K562 (cell line): ENCODE results near the gene CD74. TPM values are rescaled to one million over a fixed set of nuclear protein-coding genes. Genes with fewer than 3 reads are reported as not detected.

Source experiments
- ATAC-seq: fragments of 200-7000 bp; cut with Tn5 transposase; 3 replicates; pipeline ENCODE4 v1.9.1; 2020; ENCODE audit warnings: moderate library complexity
- BruUV-seq: library from RNA; stranded (reverse); fragments of 400-500 nt; replicated peaks from 2 replicates; lab custom pipeline; 2021; lab: Mats Ljungman, UMichigan
- CTCF ChIA-PET: fragments of 300-600 bp; formaldehyde crosslinking; extraction: SDS; loops from one replicate; lab custom pipeline; 2021; ENCODE audit warnings: low intra/inter-chr PET ratio; lab: Yijun Ruan, JAX
- POLR2A ChIA-PET: fragments of 300-600, 350-650 bp; sonication (Branson Sonifier 250); formaldehyde crosslinking; extraction: SDS; loops from one replicate; lab custom pipeline; 2021; ENCODE audit warnings: antibody characterized with exemption, inconsistent platforms; lab: Yijun Ruan, JAX
- DNase-seq, 4 experiments: peaks; one replicate each; pipeline versions ENCODE4 v3.0.0 to v3.0.0-alpha.2; 2011 to 2018; ENCODE audit warnings: low spot score in 3 of 4, mixed read lengths in 3 of 4; ENCODE audit errors: extremely low read depth in 1 of 4
- FAIRE-seq: peaks from 2 replicates; lab custom pipeline; 2011; peaks lifted over from hg19 to GRCh38; lab: Jason Lieb, UNC
- H2AFZ ChIP-seq: 2 replicates; pipeline ENCODE4 v1.6.0; 2011; ENCODE audit warnings: low read depth, low read length, control low read depth, inconsistent platforms
- H3K27ac ChIP-seq: fragments of 200-600 bp; 3 replicates; pipeline ENCODE4 v1.8.0; 2011; ENCODE audit warnings: low read depth, mild to moderate bottlenecking, control low read depth, inconsistent platforms, low read length, moderate library complexity, mixed read lengths; ENCODE audit errors: extremely low read depth
- H3K27me3 ChIP-seq, 2 experiments: fragments of 300-600 bp in 1 of 2; 2 replicates in 1 of 2; 3 replicates in 1 of 2; pipeline versions ENCODE4 v1.6.0 to v1.8.0; 2011; ENCODE audit warnings: inconsistent platforms in 2 of 2, low read length in 2 of 2, mild to moderate bottlenecking in 1 of 2, mixed read lengths in 1 of 2, moderate library complexity in 1 of 2; ENCODE audit not compliant: control insufficient read depth in 2 of 2, insufficient read depth in 2 of 2
- H3K36me3 ChIP-seq: fragments of 300-600 bp; 3 replicates; pipeline ENCODE4 v1.8.0; 2011; ENCODE audit warnings: mild to moderate bottlenecking, low read length, inconsistent platforms; ENCODE audit not compliant: control insufficient read depth, insufficient read depth
- H3K4me1 ChIP-seq, 2 experiments: fragments of 200-600 bp in 1 of 2; replicated peaks in 1 of 2; 2 replicates in 1 of 2; 3 replicates in 1 of 2; pipeline versions ENCODE4 v1.5.1 to v1.8.0; 2011; ENCODE audit warnings: inconsistent platforms in 2 of 2, low read length in 2 of 2, mild to moderate bottlenecking in 1 of 2, mixed read lengths in 1 of 2, moderate library complexity in 1 of 2; ENCODE audit not compliant: control insufficient read depth in 2 of 2, insufficient read depth in 2 of 2
- H3K4me2 ChIP-seq: 2 replicates; pipeline ENCODE4 v1.6.1; 2011; ENCODE audit warnings: low read length, control low read depth, inconsistent platforms, mixed read lengths; ENCODE audit not compliant: insufficient read depth
- H3K4me3 ChIP-seq: fragments of 200-600 bp; sonication (generic), shearing (Covaris generic); 2 replicates; pipeline ENCODE4 v1.5.1; 2016; ENCODE audit warnings: control low read depth, inconsistent platforms
- H3K79me2 ChIP-seq: fragments of 200-600 bp; 3 replicates; pipeline ENCODE4 v1.8.0; 2011; ENCODE audit warnings: low read length, inconsistent platforms; ENCODE audit not compliant: control insufficient read depth, insufficient read depth
- H3K9ac ChIP-seq, 2 experiments: 2 replicates each; pipeline versions ENCODE4 v1.6.0 to v1.6.1; 2011; ENCODE audit warnings: low read depth in 2 of 2, low read length in 2 of 2, control low read depth in 1 of 2, inconsistent platforms in 1 of 2, mild to moderate bottlenecking in 1 of 2, mixed read lengths in 1 of 2; ENCODE audit not compliant: insufficient read depth in 1 of 2
- H3K9me1 ChIP-seq: one replicate; pipeline ENCODE4 v1.6.0; 2011; ENCODE audit warnings: inconsistent platforms, mild to moderate bottlenecking, low read length, moderate library complexity; ENCODE audit not compliant: control insufficient read depth, insufficient read depth
- H3K9me3 ChIP-seq: replicated peaks from 2 replicates; pipeline ENCODE4 v1.5.1; 2011; ENCODE audit warnings: low read depth, low read length, inconsistent platforms; ENCODE audit not compliant: control insufficient read depth, insufficient read depth
- H4K20me1 ChIP-seq: replicated peaks from 2 replicates; pipeline ENCODE4 v1.6.1; 2011; ENCODE audit warnings: low read length, inconsistent platforms, mixed read lengths; ENCODE audit not compliant: control insufficient read depth, insufficient read depth
- DIDO1 ChIP-seq: fragments of 450-650 bp; IDR thresholded peaks from 2 replicates; pipeline ENCODE4 v1.6.1; 2016; ENCODE audit warnings: low read depth, missing biosample characterization, missing genetic modification characterization
- KLF6 ChIP-seq: fragments of 250-450 bp; sonication (Bioruptor Pico); IDR thresholded peaks from 2 replicates; pipeline ENCODE4 v1.4.0; 2020; ENCODE audit warnings: mild to moderate bottlenecking, moderate library complexity, borderline replicate concordance
- NFE2 ChIP-seq: IDR thresholded peaks from 2 replicates; pipeline ENCODE4 v1.6.1; 2014; ENCODE audit warnings: antibody characterized with exemption, low read depth
- PTRF ChIP-seq: fragments of 450-650 bp; IDR thresholded peaks from 2 replicates; pipeline ENCODE4 v1.6.1; 2016; ENCODE audit warnings: mild to moderate bottlenecking, missing genetic modification characterization, missing compliant biosample characterization
- SLC30A9 ChIP-seq: fragments of 250-450 bp; sonication (Bioruptor Pico); IDR thresholded peaks from 2 replicates; pipeline ENCODE4 v1.8.0; 2022; ENCODE audit warnings: mild to moderate bottlenecking, moderate library complexity
- ZBED1 ChIP-seq: IDR thresholded peaks from 2 replicates; pipeline ENCODE4 v1.6.1; 2014
- ZNF589 ChIP-seq: fragments of 200-800 bp; sonication (Bioruptor generic); IDR thresholded peaks from 2 replicates; pipeline ENCODE4 v1.6.1; 2016; ENCODE audit warnings: low read depth, missing genetic modification characterization, missing compliant biosample characterization
- WGBS: fragments of 100-300 bp; shearing (Covaris generic); methylation state at CpG from one replicate; pipeline ENCODE4 v1.1.6; 2016; ENCODE audit warnings: low coverage, mixed read lengths; ENCODE audit not compliant: insufficient coverage; ENCODE audit errors: missing lambda C conversion rate; 5-methylcytosine and 5-hydroxymethylcytosine counted together
- in situ Hi-C: fragments of 300-500 bp; cut with MboI; formaldehyde crosslinking; loops from 4 replicates; pipeline ENCODE4 v1.15.0; 2018; ENCODE audit warnings: inconsistent platforms, mixed read lengths
- intact Hi-C: fragments of 100-400 bp; cut with micrococcal nuclease; formaldehyde crosslinking; loops from 2 replicates; pipeline ENCODE4 v1.14.2; 2022
- polyA plus RNA-seq, 8 experiments: library from polyadenylated mRNA; depleted of rRNA in 4 of 8; stranded (reverse) in 5 of 8; unstranded in 3 of 8; fragments of >200 nt; fragmentation: Nextera tagmentation in 2 of 8; fragmentation: Illumina TruSeq in 1 of 8; extraction: Ambion mirVana in 2 of 8; extraction: Trizol in 1 of 8; gene quantifications; 2 replicates each; pipeline versions ENCODE4 v1.2.1 to v1.2.3, GENCODE V29; 2011 to 2014; ENCODE audit warnings: inconsistent platforms in 1 of 8, missing spikeins in 1 of 8
- total RNA-seq, 7 experiments: library from RNA; depleted of rRNA in 6 of 7; stranded (reverse); fragments of >200 nt in 6 of 7; fragmentation: Illumina TruSeq in 2 of 7; extraction: Trizol in 2 of 7; gene quantifications; 2 replicates each; pipeline versions ENCODE4 v1.2.1 to v1.2.3, GENCODE V29; 2011 to 2021; ENCODE audit warnings: low replicate concordance in 1 of 7
- TF ChIP-seq, protein P1 (sequence below): fragments of 250-450 bp; sonication (Bioruptor Pico); IDR thresholded peaks from 2 replicates; pipeline ENCODE4 v1.4.0; 2020; ENCODE audit warnings: borderline replicate concordance
- TF ChIP-seq, protein P2 (sequence below): fragments of 250-450 bp; sonication (Bioruptor Pico); IDR thresholded peaks from 2 replicates; pipeline ENCODE4 v1.4.0; 2020

The CD74 gene
- total and polyA plus RNA-seq, 9 of the 15 experiments (the other 6 are each of a cell fraction or from before 2014, with no cell fraction given): 0.07 to 4.8 (median 0.32) TPM

DNA sequence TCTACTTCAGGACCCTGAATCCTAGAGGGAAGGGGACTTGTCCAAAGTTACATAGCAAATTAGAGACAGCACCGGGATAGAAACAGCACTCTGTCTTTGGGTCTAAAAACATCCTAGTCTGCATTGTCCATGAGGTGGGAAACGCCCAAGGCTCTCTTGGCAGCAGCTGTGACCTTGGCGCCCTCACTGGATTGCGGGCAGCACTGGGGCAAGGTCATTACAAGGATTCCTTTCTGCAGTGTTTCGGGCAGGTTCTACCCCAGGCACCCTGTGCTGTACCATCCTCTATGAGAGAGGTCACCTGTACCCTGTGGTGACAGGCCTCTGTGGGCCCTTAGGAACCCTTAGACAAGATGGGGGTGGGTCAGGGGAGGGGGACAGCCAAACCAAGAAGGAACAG lies 8.6 kb downstream of the CD74 start:
- peaks cover 10 to 11% of the 10 kb centered on the region in 2 experiments; a peak in 3 of 5 replicates for H3K4me1 ChIP-seq
- no peak for ATAC-seq
- H3K4me3 ChIP-seq: no peak overlapping the region
- POLR2A ChIA-PET: interaction anchor here (0.7 to 2.0 kb wide), 3 partner anchors 18 to 276 kb away, joined by 3 to 5 read pairs (median 3); no protein-coding TSS in a partner anchor
- no peak overlapping the region for H2AFZ ChIP-seq
- no TSS peak for BruUV-seq
- WGBS: 73% methylated on average over 5 of the region's 5 CpGs
- no peak for DNase-seq
- H3K27me3 ChIP-seq: peaks cover 0 to 8% of the 10 kb centered on the region in 2 experiments; a peak in 1 of 5 replicates
- no peaks in the 10 kb centered on the region for H3K9me3 ChIP-seq
- H3K9ac ChIP-seq: no peak overlapping the region
- no peak for TF ChIP-seq SLC30A9 (CRISPR knock-in tag)
- TF ChIP-seq NFE2: no peak
- TF ChIP-seq PTRF (tag): no peak
- TF ChIP-seq ZBED1: no peak
- no peak for TF ChIP-seq KLF6 (CRISPR knock-in tag)
- no peak for TF ChIP-seq DIDO1 (tag)
- no peak for TF ChIP-seq ZNF589 (CRISPR knock-in tag)
- TF ChIP-seq, protein P1, sequence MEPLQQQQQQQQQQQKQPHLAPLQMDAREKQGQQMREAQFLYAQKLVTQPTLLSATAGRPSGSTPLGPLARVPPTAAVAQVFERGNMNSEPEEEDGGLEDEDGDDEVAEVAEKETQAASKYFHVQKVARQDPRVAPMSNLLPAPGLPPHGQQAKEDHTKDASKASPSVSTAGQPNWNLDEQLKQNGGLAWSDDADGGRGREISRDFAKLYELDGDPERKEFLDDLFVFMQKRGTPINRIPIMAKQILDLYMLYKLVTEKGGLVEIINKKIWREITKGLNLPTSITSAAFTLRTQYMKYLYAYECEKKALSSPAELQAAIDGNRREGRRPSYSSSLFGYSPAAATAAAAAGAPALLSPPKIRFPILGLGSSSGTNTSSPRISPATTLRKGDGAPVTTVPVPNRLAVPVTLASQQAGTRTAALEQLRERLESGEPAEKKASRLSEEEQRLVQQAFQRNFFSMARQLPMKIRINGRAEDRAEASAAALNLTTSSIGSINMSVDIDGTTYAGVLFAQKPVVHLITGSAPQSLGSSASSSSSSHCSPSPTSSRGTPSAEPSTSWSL: no peak
- TF ChIP-seq, protein P2, sequence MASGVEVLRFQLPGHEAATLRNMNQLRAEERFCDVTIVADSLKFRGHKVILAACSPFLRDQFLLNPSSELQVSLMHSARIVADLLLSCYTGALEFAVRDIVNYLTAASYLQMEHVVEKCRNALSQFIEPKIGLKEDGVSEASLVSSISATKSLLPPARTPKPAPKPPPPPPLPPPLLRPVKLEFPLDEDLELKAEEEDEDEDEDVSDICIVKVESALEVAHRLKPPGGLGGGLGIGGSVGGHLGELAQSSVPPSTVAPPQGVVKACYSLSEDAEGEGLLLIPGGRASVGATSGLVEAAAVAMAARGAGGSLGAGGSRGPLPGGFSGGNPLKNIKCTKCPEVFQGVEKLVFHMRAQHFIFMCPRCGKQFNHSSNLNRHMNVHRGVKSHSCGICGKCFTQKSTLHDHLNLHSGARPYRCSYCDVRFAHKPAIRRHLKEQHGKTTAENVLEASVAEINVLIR (CRISPR knock-in tag): no peak
- CTCF ChIA-PET: no interaction called here
- H4K20me1 ChIP-seq: peaks cover 4% of the 10 kb centered on the region
- peaks cover 32% of the 10 kb centered on the region; the same call in 2 of the 3 replicates for H3K36me3 ChIP-seq
- H3K9me1 ChIP-seq: peaks cover 3% of the 10 kb centered on the region
- H3K4me2 ChIP-seq: no peak overlapping the region
- in situ Hi-C loops (no loop called here), intact Hi-C loops (no loop called here)
- H3K27ac ChIP-seq: no peak overlapping the region
- FAIRE-seq: no peak
- H3K79me2 ChIP-seq: no peaks in the 10 kb centered on the region
